ENCODE results near the gene REPIN1.

Gene REPIN1

DNA sequence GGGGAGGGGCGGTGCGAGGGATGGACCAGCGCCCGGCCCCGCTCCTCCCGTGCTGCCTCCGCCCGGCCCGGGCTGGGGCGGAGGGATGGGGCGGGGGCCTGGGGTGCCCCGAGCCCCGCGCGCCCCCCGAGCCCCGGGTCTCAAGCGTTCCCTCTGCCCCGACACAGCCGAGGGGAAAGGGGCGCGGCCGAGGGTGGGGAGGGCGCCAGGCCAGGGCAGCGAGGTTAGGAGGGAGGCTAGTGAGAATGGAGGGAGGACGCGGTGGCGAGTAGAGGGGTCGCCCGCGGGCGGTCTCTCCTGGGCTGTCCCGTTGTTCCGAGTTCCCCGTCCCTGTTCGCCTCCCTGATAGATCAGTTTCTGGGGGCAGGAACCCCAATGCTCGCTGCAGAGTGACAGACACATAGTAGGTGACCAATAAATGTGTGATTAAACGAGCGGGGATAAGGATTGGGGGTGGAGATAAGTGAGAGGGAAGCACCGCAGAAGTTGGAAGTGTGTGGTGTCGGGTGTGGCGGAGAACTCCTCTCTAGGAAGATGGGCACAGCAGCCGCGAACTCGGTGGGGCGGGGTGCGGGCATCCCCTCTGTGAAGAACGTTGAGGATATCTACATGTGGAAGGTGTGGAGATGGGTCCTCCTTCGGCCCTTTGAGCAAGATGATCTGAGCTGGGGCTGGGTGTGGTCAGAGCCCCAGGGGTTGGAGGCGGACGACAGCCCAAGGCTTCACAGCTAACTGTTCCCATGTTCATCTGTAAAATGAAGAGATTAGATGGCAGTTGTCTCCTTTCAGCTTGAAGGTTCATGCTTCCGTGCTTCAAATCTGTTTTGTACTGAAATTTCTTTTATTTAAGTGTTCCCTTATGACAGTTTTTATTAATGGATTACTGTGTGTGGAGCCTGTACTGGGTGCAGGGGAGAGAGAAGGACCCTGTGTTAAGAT is 11.1 kb downstream of the REPIN1 start:
- DNase-seq (ENCODE audit: extremely low read depth, insufficient read length): peak; percentile 54
- Histone ChIP-seq H3K4me3 (replicated peaks; ENCODE audit: low read depth, low read length) (peak overlapping the region; percentile 86), H3K27me3 (replicated peaks; ENCODE audit: control insufficient read depth, insufficient read depth, low read length) (no peaks in the 10 kb centered on the region), H3K36me3 (ENCODE audit: control insufficient read depth, insufficient read depth, low read length) (peaks cover 1% of the 10 kb centered on the region)
- TF ChIP-seq, protein P1, sequence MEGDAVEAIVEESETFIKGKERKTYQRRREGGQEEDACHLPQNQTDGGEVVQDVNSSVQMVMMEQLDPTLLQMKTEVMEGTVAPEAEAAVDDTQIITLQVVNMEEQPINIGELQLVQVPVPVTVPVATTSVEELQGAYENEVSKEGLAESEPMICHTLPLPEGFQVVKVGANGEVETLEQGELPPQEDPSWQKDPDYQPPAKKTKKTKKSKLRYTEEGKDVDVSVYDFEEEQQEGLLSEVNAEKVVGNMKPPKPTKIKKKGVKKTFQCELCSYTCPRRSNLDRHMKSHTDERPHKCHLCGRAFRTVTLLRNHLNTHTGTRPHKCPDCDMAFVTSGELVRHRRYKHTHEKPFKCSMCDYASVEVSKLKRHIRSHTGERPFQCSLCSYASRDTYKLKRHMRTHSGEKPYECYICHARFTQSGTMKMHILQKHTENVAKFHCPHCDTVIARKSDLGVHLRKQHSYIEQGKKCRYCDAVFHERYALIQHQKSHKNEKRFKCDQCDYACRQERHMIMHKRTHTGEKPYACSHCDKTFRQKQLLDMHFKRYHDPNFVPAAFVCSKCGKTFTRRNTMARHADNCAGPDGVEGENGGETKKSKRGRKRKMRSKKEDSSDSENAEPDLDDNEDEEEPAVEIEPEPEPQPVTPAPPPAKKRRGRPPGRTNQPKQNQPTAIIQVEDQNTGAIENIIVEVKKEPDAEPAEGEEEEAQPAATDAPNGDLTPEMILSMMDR (IDR thresholded peaks at IDR 0.05; ENCODE audit: insufficient read depth, low read length, poor library complexity, severe bottlenecking): no peak

DNA sequence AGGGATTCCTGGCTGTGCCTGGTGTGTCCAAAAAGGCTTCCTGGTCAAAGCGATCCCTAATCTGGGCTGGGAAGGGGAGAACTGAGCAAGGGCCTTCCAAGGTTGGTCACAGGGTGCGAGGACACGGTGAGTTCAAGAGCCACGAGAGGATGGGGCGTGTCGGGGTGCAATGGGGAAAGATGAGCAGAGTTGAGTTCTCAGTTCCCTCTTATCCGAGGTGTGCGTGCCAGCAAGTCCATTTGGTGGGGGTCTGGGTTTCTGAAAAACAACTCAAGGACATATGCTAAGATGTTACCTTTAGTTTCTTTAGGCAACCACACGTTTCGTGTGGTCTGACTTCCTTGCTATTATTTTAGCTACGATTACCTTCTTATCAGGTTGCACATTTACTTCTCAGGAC is 11.8 kb downstream of the REPIN1 start:
- peak overlapping the region; percentile 86 for H3K4me3 ChIP-seq (replicated peaks; ENCODE audit: low read depth, low read length)
- peak; percentile 53 for DNase-seq (ENCODE audit: extremely low read depth, insufficient read length)
- H3K36me3 ChIP-seq (ENCODE audit: control insufficient read depth, insufficient read depth, low read length): peaks cover 2% of the 10 kb centered on the region
- TF ChIP-seq, protein P1 (IDR thresholded peaks at IDR 0.05; ENCODE audit: insufficient read depth, low read length, poor library complexity, severe bottlenecking): no peak
- H3K27me3 ChIP-seq (replicated peaks; ENCODE audit: control insufficient read depth, insufficient read depth, low read length): no peaks in the 10 kb centered on the region

DNA sequence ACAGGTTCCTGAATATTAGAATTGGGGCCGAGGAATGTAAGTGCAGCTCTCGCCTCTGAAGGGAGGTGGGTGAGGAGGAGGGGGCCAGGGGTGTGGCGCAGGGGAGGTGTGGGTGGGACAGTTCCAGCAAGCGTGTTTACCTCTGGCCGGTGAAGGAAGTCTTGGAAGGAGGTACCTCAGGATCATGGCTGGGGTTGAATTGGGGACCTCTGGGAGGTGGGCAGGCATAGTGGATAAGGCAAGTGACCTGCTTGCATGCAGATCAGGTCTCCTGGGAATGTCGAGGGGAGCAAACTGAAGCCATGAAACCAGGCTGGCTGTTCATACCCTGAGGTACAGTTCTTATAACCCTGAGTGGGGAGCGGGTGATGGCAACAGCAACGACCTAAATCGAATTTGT is 12.5 kb downstream of the REPIN1 start:
- TF ChIP-seq, protein P1 (IDR thresholded peaks at IDR 0.05; ENCODE audit: insufficient read depth, low read length, poor library complexity, severe bottlenecking): no peak
- Histone ChIP-seq H3K4me3 (replicated peaks; ENCODE audit: low read depth, low read length) (peak overlapping the region; percentile 86), H3K27me3 (replicated peaks; ENCODE audit: control insufficient read depth, insufficient read depth, low read length) (no peaks in the 10 kb centered on the region), H3K36me3 (ENCODE audit: control insufficient read depth, insufficient read depth, low read length) (peaks cover 2% of the 10 kb centered on the region)
- DNase-seq (ENCODE audit: extremely low read depth, insufficient read length): no peak

DNA sequence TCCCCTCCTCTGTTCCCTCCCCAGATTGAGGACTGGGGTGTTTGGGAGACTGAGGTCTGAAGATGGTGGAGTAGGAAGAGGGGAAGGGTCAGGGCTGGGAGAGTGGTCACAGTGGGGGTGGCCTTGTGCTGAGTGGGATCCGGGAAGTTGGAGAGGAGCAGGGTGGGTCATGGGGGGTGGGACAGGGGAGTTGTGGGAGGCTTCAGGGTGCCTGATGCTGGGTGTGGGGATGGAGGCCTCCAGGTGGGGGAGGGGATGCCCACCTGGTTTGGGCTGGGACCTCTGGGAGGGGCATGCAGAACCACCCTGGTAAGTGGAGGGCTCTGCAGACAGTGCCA is 13.1 kb downstream of the REPIN1 start:
- TF ChIP-seq, protein P1 (IDR thresholded peaks at IDR 0.05; ENCODE audit: insufficient read depth, low read length, poor library complexity, severe bottlenecking): no peak
- DNase-seq (ENCODE audit: extremely low read depth, insufficient read length): no peak
- H3K27me3 ChIP-seq (replicated peaks; ENCODE audit: control insufficient read depth, insufficient read depth, low read length): no peaks in the 10 kb centered on the region
- no peak overlapping the region for H3K4me3 ChIP-seq (replicated peaks; ENCODE audit: low read depth, low read length)
- H3K36me3 ChIP-seq (ENCODE audit: control insufficient read depth, insufficient read depth, low read length): peaks cover 2% of the 10 kb centered on the region

DNA sequence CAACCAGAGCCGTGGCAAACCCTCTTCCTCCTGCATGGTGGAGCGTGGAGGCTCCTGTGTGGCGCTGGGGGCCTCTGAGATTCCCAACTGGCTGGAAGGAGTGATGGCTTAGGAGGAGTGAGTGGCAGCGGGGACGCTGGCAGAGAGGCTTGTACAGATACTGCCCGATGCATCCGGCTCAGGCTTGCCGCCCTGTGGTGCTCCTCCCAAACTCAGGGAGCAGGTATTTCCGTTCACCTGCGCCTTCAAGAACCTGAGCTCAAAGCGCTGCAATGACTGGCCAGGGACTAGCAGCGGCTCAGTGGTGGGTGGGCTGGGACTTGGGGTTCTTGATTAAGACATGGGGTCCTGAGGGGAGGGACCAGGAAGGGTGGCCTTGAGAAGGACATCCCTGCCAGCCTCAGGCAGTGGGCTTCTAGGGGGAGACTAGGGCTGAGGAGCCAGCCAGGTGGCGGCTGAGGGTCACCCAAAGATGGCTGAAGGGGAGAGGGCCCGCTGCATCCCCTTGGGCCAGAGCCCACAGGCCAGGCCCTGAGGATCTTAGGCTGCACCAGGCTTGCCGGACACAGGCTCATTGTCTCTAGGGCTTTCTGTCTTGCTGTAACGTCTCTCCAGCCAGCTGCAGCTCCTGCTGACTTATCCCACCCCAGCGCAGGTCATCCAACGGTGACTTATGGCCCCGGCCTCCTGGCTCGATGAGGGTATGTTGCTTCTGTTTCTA is 13.7 kb downstream of the REPIN1 start:
- no peak for DNase-seq (ENCODE audit: extremely low read depth, insufficient read length)
- Histone ChIP-seq H3K4me3 (replicated peaks; ENCODE audit: low read depth, low read length) (peak overlapping the region; percentile 26), H3K27me3 (replicated peaks; ENCODE audit: control insufficient read depth, insufficient read depth, low read length) (no peaks in the 10 kb centered on the region), H3K36me3 (ENCODE audit: control insufficient read depth, insufficient read depth, low read length) (peaks cover 2% of the 10 kb centered on the region)
- TF ChIP-seq, protein P1 (IDR thresholded peaks at IDR 0.05; ENCODE audit: insufficient read depth, low read length, poor library complexity, severe bottlenecking): no peak

Measured in GM06990 (cell line).